AG09319 (cell line): Measurements from ENCODE around the gene DPF3.

Experiments used
- DNase-seq: peaks from one replicate; pipeline ENCODE4 v3.0.0-alpha.2; 2010; ENCODE audit warnings: low read depth; ENCODE audit errors: extremely low read depth
- TF ChIP-seq, protein P1 (sequence below): IDR thresholded peaks from 2 replicates; pipeline ENCODE4 v1.5.1; 2011; ENCODE audit warnings: low read depth, mild to moderate bottlenecking, inconsistent platforms, low read length, moderate library complexity

Gene DPF3

DNA sequence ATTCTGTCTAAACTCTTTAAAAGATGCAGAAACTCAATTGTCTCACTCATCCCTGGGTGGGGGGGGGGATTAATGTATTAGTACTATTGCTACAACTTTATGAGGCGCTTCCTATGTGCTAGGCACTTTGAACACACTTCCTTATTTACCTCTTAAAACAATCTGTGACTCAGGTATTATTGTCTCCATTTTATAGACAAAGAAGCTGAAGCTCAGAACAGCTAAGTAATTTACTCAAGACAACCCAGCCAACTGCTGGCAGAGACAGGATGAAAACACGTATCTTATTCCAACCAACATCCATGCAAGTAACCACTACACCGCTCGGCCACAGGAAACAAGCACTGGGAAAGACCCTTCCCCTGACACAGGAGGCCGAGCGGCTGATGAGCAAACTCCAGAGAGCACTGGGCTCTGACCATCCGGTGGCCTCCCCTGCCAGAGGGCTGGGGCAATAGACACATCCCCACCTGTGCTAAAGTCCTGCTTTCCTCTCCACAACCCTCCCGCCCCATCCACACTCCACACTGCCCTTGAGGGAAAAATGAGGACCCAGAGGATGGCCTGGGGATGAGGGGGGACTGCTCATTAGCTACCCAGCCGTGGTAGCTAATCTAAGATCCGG, 244.2 kb downstream of the DPF3 start:
- TF ChIP-seq, protein P1, sequence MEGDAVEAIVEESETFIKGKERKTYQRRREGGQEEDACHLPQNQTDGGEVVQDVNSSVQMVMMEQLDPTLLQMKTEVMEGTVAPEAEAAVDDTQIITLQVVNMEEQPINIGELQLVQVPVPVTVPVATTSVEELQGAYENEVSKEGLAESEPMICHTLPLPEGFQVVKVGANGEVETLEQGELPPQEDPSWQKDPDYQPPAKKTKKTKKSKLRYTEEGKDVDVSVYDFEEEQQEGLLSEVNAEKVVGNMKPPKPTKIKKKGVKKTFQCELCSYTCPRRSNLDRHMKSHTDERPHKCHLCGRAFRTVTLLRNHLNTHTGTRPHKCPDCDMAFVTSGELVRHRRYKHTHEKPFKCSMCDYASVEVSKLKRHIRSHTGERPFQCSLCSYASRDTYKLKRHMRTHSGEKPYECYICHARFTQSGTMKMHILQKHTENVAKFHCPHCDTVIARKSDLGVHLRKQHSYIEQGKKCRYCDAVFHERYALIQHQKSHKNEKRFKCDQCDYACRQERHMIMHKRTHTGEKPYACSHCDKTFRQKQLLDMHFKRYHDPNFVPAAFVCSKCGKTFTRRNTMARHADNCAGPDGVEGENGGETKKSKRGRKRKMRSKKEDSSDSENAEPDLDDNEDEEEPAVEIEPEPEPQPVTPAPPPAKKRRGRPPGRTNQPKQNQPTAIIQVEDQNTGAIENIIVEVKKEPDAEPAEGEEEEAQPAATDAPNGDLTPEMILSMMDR = no peak
- DNase-seq = no peak

DNA sequence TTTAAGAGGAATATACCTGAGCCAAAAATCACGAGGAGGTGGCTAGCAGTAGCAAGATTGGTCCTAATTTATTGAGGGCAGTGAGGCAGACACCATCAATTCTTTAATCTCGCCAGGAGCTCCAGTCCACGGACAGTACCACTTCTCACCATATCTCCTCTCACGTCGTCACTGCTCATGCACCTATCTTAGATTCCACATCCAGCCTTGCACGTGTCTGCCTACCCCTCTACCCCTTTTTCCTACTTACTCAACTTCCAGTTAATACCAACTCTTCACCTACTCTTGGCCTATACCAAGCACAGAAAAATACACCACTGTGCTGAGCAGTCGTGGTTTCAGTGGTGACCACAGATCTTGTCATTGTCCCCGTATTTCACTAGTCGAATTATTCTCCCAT, 246.1 kb downstream of the DPF3 start:
- TF ChIP-seq, protein P1 = no peak
- DNase-seq = no peak

DNA sequence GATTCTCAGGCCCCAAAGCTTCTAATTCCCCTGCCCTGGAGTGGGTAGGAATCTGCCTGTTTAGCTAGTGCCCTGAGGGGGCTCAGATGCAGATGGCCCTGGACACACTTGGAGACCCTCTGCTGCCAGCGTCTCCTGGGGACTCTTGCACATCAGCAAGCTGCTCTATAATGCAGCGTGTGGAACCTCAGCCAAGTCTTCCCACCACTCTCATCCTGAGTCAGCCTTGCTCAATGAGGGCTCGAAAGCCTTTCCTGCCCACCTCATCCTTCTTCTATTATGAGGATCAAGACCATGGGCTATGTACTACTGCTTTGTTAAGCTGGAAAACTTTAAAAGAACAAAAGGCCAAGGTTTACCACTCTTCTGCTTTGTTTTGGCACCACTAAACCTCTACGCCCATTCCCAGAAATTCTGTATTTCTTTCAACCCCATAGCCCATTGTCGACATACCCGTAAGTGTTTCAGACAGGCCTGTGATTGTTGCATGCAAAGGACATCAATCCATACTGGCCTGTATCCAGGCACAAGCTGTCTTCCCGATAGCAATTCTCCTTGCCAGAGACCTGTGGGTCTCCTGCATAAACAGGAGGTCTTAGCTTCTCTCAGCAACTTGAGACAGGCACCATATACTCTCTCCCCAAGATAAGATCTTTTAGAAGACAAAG, 246.9 kb downstream of the DPF3 start:
- no peak for DNase-seq
- TF ChIP-seq, protein P1 = no peak

DNA sequence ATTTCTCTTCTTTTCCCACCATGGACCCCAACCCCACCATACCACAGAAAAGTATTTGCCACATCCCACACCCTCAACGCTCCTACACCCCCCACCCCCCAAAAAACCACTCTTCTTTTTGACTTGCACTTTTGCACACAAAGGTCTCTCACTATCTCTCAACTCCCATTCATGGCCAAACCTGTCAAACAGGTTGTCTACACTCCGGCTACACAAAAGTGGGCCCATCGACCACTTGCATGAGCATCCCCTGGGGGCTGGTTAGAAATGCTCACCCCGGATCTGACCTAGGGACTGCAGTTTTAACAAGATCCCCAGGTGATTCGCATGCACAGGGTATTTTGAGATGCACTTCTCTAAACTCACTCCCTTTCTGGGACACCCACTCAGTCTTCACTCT, 248.2 kb downstream of the DPF3 start:
- no peak for DNase-seq
- TF ChIP-seq, protein P1 = no peak

DNA sequence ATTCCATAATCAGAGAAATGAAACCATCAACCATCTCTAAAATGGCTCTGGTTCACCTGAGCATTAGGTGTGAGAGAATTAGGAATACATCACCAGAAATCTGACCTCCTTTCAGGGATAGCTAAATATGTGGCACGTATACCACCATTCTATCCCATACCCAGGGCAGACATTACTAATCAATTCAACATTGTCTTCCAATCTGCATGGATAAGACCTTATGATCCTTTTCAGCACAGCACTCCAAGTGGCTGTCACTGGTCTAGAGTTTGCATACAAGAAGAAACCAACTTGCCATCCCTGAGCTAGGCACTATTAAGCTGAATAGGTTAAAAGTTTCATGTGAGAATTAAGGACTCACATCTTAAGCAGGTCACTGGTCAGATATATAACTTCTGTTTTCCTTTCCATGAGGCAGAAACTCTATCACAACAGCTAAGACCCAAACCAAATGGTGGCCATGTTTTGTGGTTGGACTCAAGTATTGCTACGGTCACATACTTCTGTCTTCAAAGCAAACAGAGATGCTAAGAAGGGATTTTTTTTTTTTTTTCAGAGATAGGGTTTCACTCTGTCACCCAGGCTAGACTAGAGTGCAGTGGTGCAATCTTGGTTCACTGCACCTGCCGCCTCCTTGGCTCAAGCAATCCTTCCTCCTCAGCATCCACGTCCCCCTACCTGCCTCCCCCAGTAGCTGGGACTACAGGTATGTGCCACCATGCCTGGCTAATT, 249.0 kb downstream of the DPF3 start:
- no peak for DNase-seq
- TF ChIP-seq, protein P1 = no peak; the same call in 1 of the 2 replicates

DNA sequence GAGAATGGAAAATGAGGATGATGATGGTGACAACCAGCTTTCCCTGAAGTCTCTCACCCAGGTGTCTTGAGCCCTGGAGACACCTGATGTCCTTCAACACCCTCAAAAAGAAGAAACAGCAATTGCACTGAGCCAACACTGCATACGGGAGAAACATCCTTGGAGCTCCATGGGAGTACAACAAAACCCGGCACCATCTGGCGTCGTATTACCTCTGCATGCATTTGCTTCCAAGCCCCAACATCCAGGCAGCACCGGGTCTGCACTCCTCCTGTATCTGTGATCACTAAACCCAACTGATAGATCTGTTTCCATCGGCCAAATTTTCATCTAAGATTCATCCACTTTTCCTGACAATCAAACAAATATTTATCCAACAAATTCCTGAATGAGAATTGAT, 249.9 kb downstream of the DPF3 start:
- no peak for DNase-seq
- TF ChIP-seq, protein P1 = no peak

DNA sequence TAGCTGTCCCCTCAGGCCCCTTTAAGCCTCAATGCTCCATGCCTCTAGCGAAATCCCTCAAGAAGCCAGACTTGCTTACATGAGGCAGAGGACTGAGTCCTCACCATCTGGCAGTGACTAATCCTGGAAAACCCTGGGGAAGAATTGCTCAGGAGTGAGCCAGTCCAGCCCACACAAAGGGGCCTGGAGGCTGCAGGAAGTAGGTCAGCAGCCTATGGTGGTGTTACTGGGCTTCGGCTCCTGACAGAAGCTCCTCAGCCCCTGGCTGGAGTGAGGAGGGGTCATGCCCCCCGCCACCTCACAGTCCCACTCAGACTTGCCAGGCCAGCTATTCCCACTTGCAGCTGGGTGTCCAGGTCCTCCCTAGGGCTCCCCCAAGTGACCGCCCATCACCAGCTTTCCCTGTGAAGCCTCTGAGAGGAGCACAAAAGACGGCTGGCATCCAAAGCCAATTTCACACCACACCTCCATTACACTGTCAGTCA, 250.5 kb downstream of the DPF3 start:
- TF ChIP-seq, protein P1 = no peak; the same call in 1 of the 2 replicates
- DNase-seq = peak; percentile 90
